WERI-Rb-1 (cell line): Measurements from ENCODE around the gene KDM2B.

ENCODE experiments used
- DNase-seq: peaks from one replicate; pipeline ENCODE4 v3.0.0-alpha.2; 2020
- H3K27ac ChIP-seq: fragments of 250-450 bp; sonication (Bioruptor Pico); 2 replicates; pipeline ENCODE4 v1.5.1; 2020; ENCODE audit warnings: mild to moderate bottlenecking, moderate library complexity
- H3K27me3 ChIP-seq: fragments of 250-450 bp; sonication (Bioruptor Pico); 2 replicates; pipeline ENCODE4 v1.5.1; 2021; ENCODE audit warnings: mild to moderate bottlenecking, low read depth, moderate library complexity; ENCODE audit not compliant: insufficient read depth, severe bottlenecking
- H3K36me3 ChIP-seq: fragments of 250-450 bp; sonication (Bioruptor Pico); 2 replicates; pipeline ENCODE4 v1.5.1; 2020; ENCODE audit warnings: mild to moderate bottlenecking, moderate library complexity
- H3K4me3 ChIP-seq: 2 replicates; pipeline ENCODE4 v1.5.1; 2011; ENCODE audit warnings: low read depth, mild to moderate bottlenecking, control low read depth, low read length
- H3K9me3 ChIP-seq: fragments of 250-450 bp; sonication (Bioruptor Pico); 2 replicates; pipeline ENCODE4 v1.5.1; 2021; ENCODE audit warnings: mild to moderate bottlenecking, moderate library complexity; ENCODE audit not compliant: severe bottlenecking
- TF ChIP-seq, protein P1 (sequence below): IDR thresholded peaks from 2 replicates; pipeline ENCODE4 v1.5.1; 2011; ENCODE audit warnings: low read depth, mild to moderate bottlenecking, control low read depth, inconsistent platforms, low read length

KDM2B gene

DNA sequence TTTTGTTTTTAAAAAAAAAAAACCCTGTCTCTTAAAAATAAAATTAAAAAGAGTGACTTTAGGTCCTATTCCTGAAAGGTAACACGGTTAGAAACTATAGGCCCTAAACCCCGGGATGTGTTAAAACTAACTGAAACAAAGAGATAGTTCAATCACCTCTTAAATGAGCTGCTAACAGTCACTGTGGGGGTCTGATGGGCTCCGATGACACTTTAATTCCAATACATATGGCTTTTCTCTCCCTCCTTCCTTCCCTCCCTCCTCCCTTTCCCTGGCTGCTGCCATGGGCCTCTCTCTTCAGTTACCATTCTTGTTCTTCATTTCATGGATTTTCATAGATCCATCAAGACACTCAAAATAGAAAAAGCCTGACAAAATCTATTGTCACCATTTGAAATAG is 104.3 kb downstream of the KDM2B start:
- Histone ChIP-seq H3K9me3 (no peaks in the 10 kb centered on the region), H3K4me3 (no peak overlapping the region), H3K27me3 (no peaks in the 10 kb centered on the region), H3K27ac (no peak overlapping the region), H3K36me3 (no peaks in the 10 kb centered on the region)
- no peak for DNase-seq
- TF ChIP-seq, protein P1, sequence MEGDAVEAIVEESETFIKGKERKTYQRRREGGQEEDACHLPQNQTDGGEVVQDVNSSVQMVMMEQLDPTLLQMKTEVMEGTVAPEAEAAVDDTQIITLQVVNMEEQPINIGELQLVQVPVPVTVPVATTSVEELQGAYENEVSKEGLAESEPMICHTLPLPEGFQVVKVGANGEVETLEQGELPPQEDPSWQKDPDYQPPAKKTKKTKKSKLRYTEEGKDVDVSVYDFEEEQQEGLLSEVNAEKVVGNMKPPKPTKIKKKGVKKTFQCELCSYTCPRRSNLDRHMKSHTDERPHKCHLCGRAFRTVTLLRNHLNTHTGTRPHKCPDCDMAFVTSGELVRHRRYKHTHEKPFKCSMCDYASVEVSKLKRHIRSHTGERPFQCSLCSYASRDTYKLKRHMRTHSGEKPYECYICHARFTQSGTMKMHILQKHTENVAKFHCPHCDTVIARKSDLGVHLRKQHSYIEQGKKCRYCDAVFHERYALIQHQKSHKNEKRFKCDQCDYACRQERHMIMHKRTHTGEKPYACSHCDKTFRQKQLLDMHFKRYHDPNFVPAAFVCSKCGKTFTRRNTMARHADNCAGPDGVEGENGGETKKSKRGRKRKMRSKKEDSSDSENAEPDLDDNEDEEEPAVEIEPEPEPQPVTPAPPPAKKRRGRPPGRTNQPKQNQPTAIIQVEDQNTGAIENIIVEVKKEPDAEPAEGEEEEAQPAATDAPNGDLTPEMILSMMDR, result no peak

DNA sequence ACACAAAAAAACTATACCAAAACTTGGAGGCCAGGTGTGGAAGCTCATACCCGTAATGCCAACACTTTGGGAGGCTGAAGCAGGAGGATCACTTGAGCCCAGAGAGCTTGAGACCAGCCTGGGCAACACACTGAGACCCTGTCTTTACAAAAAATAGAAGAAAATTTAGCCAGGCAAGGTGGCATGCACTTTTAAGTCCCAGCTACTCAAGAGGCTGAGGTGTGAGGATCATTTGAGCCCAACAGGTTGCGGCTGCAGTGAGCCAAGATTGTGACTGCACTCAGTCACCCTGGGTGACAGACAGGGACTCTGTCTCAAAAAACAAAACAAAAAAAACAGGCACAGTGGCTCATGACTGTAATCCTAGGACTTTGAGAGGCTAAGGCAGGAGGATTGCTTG is 105.5 kb downstream of the KDM2B start:
- Histone ChIP-seq H3K27me3 (no peaks in the 10 kb centered on the region), H3K36me3 (no peaks in the 10 kb centered on the region), H3K9me3 (no peaks in the 10 kb centered on the region), H3K4me3 (no peak overlapping the region), H3K27ac (no peak overlapping the region)
- TF ChIP-seq, protein P1, result no peak
- DNase-seq, result no peak

DNA sequence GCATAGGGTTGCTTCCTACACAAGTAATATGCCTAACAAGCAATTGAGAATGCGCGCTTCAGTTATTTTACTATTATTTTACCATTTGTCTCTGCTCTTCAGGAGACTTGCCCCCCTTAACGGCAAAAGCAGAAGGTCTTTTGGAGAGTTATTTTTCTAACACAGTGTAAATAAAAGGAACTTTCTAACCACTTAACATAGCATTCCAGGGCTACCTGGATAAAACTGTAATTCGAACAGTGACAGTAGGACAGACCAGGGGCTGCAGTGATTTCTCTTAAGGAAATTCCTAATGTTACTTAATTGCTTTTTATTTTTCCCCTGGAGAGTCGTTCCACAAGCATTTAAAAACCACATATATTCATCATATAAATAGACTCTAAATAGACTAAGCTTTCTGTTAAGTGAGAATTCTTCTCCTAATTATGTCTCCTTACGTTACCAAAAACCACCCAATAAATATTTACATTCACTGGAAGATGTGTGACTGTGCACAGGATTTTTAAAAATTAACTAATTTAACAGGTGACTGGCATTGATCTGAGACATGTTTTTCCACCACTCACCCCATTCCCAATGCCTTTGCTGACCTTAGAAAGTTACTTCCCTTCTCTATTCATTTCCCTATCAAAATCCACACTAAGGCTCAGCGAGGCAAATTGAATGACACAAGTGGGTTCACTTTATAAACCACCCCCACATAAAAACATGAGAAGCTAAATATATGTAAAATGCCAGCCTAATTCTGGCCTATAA is 108.5 kb downstream of the KDM2B start:
- DNase-seq, result no peak
- Histone ChIP-seq H3K27ac (no peak overlapping the region), H3K9me3 (no peaks in the 10 kb centered on the region), H3K36me3 (no peaks in the 10 kb centered on the region), H3K4me3 (no peak overlapping the region), H3K27me3 (no peaks in the 10 kb centered on the region)
- TF ChIP-seq, protein P1, result no peak

DNA sequence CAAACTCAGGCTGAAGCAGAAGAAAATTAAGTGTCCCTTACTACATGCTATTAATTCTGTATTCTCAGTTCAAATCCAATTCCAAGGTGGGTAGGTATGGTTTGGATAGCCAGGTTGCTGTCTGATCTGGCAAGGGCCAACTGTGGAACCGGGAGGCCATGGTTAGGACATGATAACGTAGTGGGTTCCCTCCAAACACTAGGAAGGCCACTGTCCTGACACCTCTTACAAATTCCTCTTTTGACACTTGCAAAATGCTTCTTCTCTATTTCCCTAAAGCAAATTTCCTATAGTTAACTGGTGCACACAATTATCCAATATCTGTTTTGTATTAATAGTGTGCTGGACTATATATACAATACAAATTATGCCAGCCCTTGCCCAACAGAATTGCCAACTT is 110.1 kb downstream of the KDM2B start:
- TF ChIP-seq, protein P1, result no peak
- Histone ChIP-seq H3K4me3 (no peak overlapping the region), H3K27ac (no peak overlapping the region), H3K36me3 (no peaks in the 10 kb centered on the region), H3K27me3 (no peaks in the 10 kb centered on the region), H3K9me3 (no peaks in the 10 kb centered on the region)
- DNase-seq, result no peak

DNA sequence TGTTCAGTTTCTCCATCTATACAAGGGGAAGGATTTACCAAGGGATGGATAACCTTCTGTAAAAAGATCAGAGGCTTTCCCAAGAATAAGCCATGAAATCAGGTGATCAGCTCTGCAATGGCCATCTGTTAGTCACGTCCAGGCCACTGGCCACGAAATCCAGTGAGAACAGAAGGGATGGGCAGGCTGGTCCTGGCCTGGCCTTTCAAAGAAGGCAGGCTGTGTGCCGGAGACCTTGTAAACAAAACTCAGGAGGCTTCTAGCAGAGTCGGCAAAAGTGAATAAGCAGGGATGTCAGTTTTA is 112.4 kb downstream of the KDM2B start:
- Histone ChIP-seq H3K27ac (peak overlapping the region; percentile 74), H3K4me3 (no peak overlapping the region; the same call in 1 of the 2 replicates)
- peak; percentile 81 for DNase-seq

More for the DNA sequence above, 112.4 kb downstream of the KDM2B start:
- H3K27me3 ChIP-seq, result no peaks in the 10 kb centered on the region
- H3K9me3 ChIP-seq, result no peaks in the 10 kb centered on the region
- H3K36me3 ChIP-seq, result no peaks in the 10 kb centered on the region
- TF ChIP-seq, protein P1, result no peak
